ENCODE results near the gene EXOC6. TPM values are rescaled to one million over a fixed set of nuclear protein-coding genes. Genes with fewer than 3 reads are reported as not detected.

Gene EXOC6
- total and polyA plus RNA-seq, 2 of the 13 experiments (the other 11 are each of a cell fraction or from before 2014, with no cell fraction given): 22.2 to 29.2 TPM

- 50% methylated on average over 7 of the region's 9 CpGs for WGBS (ENCODE audit: low lambda C conversion rate)
- TF ChIP-seq ZNF777 (CRISPR knock-in tag; IDR thresholded peaks at IDR 0.05): no peak
- no peak for TF ChIP-seq JUNB (CRISPR knock-in tag; IDR thresholded peaks at IDR 0.05; ENCODE audit: borderline replicate concordance)
- TF ChIP-seq THAP8 (CRISPR knock-in tag; IDR thresholded peaks at IDR 0.05; ENCODE audit: borderline replicate concordance): no peak
- no peak for TF ChIP-seq HINFP (CRISPR knock-in tag; IDR thresholded peaks at IDR 0.05; ENCODE audit: low read depth)
- peak; percentile 85 for TF ChIP-seq THAP11 (CRISPR knock-in tag; IDR thresholded peaks at IDR 0.05)
- no peak for TF ChIP-seq ZNF720 (CRISPR knock-in tag; IDR thresholded peaks at IDR 0.05)
- no peak for TF ChIP-seq KDM5B (CRISPR knock-in tag; IDR thresholded peaks at IDR 0.05; ENCODE audit: borderline replicate concordance)
- no peak for TF ChIP-seq GATAD2A (CRISPR knock-in tag; IDR thresholded peaks at IDR 0.05)
- TF ChIP-seq ZNF143 (CRISPR knock-in tag; IDR thresholded peaks at IDR 0.05): peak; percentile 53
- TF ChIP-seq CREB1 (IDR thresholded peaks at IDR 0.05): 0 out of 2 replicates have a peak, but pooled peaks have one; percentile 27
- no peak for TF ChIP-seq CREB1 (CRISPR knock-in tag; IDR thresholded peaks at IDR 0.05)
- no peak for TF ChIP-seq FOXK2 (IDR thresholded peaks at IDR 0.05)
- no peak for TF ChIP-seq MIER2 (CRISPR knock-in tag; IDR thresholded peaks at IDR 0.05)
- no peak for TF ChIP-seq SPEN (CRISPR knock-in tag; IDR thresholded peaks at IDR 0.05; ENCODE audit: low read depth)
- peak; percentile 54 for TF ChIP-seq ATF7 (IDR thresholded peaks at IDR 0.05)
- no peak for TF ChIP-seq ATF7 (CRISPR knock-in tag; IDR thresholded peaks at IDR 0.05)
- TF ChIP-seq NFAT5 (CRISPR knock-in tag; IDR thresholded peaks at IDR 0.05): no peak
- TF ChIP-seq ZNF607 (CRISPR knock-in tag; IDR thresholded peaks at IDR 0.05; ENCODE audit: borderline replicate concordance): no peak
- no peak for TF ChIP-seq ZNF446 (CRISPR knock-in tag; IDR thresholded peaks at IDR 0.05)
- TF ChIP-seq SETDB1 (CRISPR knock-in tag; IDR thresholded peaks at IDR 0.05; ENCODE audit: borderline replicate concordance): no peak
These were observed 46.1 kb upstream of the EXOC6 start for GRCh38 chr10:92801978-92802872.

More at GRCh38 chr10:92801978-92802872, 46.1 kb upstream of the EXOC6 start:
- Histone ChIP-seq H3K9me3 (ENCODE audit: low read length) (no peaks in the 10 kb centered on the region), H3K4me3 (replicated peaks in 1 of 3; ENCODE audit: insufficient read depth in 1 of 3, low read depth in 2 of 3, low read length in 3 of 3) (no peak overlapping the region), H3K9ac (ENCODE audit: insufficient read depth, low read depth, low read length) (no peak overlapping the region), H3K27me3 (ENCODE audit: control insufficient read depth in 1 of 2, insufficient read depth in 2 of 2, low read length in 2 of 2) (no peaks in the 10 kb centered on the region), H3K36me3 (replicated peaks in 1 of 2; ENCODE audit: control insufficient read depth in 1 of 2, insufficient read depth in 2 of 2, low read length in 2 of 2) (no peaks in the 10 kb centered on the region), H3K79me2 (ENCODE audit: insufficient read depth, low read length) (no peaks in the 10 kb centered on the region), H3K4me2 (ENCODE audit: low read depth, low read length) (no peak overlapping the region), H3K4me1 (ENCODE audit: insufficient read depth, low read length) (peaks cover 28% of the 10 kb centered on the region), H4K20me1 (ENCODE audit: insufficient read depth, low read length) (no peaks in the 10 kb centered on the region), H2AFZ (ENCODE audit: low read length) (no peak overlapping the region), H3K27ac (ENCODE audit: extremely low read length, insufficient read depth, low read length) (no peak overlapping the region)
- ATAC-seq: no peak
- no peak for DNase-seq (ENCODE audit: low spot score)
- CTCF ChIA-PET (ENCODE audit: low intra/inter-chr PET ratio, low total read pairs): no interaction called here
- no TSS peak for BruUV-seq (replicated peaks)
- POLR2A ChIA-PET: no interaction called here
- intact Hi-C loops (cut with micrococcal nuclease; ENCODE audit: unreplicated experiment) (loop anchor here (10.0 kb wide), 1 partner anchor 97 kb away; no protein-coding TSS in a partner anchor), in situ Hi-C loops (cut with HindIII; ENCODE audit: extremely low pct_ligation_motif_present, low pct_unique_long_range_greater_than_20kb) (no loop called here)
- no peak for FAIRE-seq
